Peyer's patch (tissue), 4 donors: ENCODE data around the gene TCEA2.

ENCODE experiments used
- CTCF ChIP-seq, 6 experiments: fragments of 450-650 bp in 4 of 6; fragments of 200-600 bp in 2 of 6; sonication (generic) in 1 of 6; IDR thresholded peaks; one replicate each; pipeline ENCODE4 v1.5.1; 2017 to 2019; ENCODE audit warnings: antibody characterized with exemption in 6 of 6, mild to moderate bottlenecking in 3 of 6, moderate library complexity in 1 of 6
- POLR2A ChIP-seq, 2 donors: fragments of 450-650 bp; IDR thresholded peaks; one replicate each; pipeline ENCODE4 v1.5.1; 2017; ENCODE audit warnings: antibody characterized with exemption in 2 of 2, mild to moderate bottlenecking in 2 of 2, moderate library complexity in 2 of 2

DNA sequence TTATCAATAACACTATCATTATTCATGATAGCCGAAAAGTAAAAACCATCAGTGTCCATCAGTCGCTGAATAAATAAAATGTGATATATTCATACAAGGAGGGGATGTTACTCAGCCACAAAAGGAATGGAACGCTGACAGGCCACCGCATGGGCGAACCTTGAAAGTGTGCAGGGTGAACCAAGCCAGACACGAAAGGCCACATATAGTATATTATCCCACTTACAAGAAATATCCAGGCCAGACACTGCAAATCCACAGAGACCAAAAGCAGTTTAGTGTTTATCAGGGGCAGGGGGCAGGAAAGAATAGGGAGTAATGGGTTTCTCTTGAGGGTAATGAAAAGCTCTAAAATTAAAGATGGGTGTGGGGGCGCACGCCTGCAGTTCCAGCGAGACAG lies 19.2 kb upstream of the TCEA2 start:
- TF ChIP-seq CTCF (IDR thresholded peaks at IDR 0.05) = no peak
- no peak for TF ChIP-seq POLR2A (IDR thresholded peaks at IDR 0.05)
